Hematopoietic multipotent progenitor cell treated with erythropoietin and hydrocortisone succinate and interleukin-3 and kit ligand, for 15 days (in vitro differentiated cells): ENCODE results near the gene CCDC24.

Experiments
- DNase-seq: peaks from one replicate; pipeline ENCODE4 v3.0.0-alpha.2; 2015; ENCODE audit warnings: low spot score

CCDC24 gene

DNA sequence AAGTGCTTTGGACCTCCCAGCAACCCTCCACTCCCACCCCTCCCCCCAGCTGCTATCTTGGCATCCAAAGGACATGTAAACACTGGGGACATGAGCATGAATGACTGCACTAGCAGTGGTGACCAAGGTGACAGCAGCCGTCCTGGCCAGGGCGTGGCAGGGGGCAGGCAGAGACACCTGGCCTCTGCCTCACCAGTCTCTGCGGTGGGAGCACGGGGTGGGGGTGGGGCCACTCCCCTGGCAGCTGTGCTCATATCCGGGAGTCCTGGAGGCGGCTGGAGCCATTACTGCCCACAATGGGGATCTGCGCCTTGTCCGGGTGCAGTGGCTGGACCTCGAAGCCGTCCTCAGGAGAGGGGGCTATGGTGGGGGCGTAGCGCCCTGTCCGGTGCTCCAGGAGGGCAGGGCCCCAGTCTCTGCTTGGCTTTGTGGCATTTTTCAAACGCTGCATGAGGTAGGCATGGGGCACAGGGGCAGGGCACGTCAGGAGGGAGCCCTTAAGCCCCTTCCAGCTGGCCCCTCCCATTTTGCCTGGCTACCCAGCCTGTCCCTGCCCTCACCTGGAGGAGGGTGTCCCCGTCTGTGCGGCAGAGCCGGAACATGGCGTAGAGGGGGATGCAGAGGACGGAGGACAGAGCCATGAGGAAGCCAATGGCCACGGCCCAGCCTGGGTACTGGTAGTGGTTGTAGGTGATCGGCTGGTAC lies 6.0 kb downstream of the CCDC24 start:
- DNase-seq: no peak

DNA sequence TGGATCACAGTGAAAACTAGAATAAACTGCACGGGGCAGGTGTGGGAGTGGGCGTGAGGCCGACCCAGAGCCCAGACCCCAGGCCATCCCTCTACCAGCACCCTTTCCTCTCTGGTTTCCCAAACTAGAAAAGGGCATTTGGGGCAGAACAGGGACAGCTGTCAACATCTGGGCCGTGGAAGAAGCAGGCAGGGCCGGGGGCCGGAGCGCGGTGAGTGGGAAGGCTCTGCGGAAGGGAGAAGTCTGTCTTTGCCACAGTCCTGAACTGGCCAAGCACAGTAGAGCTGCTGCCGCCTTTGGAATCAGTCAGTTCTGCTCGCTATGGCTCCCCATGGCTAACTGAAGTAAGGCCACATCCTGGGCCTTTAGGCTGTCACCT lies 6.6 kb downstream of the CCDC24 start:
- DNase-seq: no peak

DNA sequence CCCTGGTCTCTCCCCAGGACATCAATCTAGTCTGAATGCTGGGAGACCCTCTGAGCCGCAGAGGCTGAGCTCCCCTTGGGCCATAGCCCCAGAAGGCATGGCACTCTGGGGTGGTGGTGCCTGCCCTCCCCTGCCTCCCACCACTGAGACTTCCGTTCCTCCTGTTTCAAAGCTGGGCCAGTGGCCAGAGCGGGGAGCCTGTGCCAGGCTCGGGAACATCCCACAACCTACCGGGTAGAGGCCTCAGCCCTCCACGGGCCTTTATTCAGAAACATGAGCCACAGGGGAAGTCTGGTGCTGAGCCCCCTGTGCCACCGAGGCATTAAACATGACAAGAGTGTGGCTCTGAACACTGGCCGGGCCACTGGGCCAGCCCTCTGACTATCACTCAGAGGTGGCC lies 8.1 kb downstream of the CCDC24 start:
- DNase-seq: no peak

DNA sequence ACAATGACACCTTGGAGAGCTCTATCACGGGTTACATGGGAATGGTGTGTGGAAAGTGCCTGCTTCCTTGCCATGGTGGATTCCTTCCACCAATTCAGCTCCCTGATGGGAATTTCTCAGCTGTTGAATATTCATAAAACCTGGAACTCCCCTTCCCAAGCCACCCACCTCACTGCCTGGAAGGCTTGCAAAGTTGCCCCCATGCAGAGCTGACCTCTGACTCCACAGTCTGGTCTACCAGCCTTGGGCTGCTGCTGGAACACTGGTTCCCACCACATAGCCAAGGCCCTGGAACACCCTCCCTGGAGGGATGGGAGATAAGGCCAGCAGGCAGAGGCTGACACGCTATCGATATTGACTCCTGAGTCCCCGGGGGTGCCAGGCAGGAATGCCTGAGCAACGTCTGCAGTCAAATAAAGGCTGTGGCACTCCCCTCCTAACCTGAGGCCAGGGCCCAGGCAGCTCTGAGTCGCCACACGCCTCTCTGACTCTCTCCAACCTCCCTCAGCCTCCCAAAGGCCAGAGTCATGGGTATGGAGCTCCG lies 8.8 kb downstream of the CCDC24 start:
- DNase-seq: no peak

DNA sequence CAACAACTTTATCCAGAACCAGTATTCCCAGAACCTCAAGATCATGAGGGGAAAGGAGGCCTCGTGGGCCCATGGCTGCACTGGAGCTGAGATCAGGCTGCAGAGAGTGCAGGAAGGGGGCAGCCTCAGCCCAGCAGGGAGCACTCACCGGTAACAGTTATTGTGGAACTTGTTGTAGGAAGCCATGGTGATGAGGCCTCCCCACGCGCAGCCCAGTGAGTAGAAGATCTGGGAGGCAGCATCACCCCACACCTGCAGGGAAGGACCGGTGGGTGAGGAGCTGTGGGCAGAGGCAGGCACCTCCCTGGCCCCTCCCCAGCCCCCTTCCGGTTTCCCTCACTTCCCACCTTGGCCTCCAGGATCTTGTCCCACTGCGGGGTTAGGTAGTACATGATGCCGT lies 10.8 kb downstream of the CCDC24 start:
- no peak for DNase-seq

DNA sequence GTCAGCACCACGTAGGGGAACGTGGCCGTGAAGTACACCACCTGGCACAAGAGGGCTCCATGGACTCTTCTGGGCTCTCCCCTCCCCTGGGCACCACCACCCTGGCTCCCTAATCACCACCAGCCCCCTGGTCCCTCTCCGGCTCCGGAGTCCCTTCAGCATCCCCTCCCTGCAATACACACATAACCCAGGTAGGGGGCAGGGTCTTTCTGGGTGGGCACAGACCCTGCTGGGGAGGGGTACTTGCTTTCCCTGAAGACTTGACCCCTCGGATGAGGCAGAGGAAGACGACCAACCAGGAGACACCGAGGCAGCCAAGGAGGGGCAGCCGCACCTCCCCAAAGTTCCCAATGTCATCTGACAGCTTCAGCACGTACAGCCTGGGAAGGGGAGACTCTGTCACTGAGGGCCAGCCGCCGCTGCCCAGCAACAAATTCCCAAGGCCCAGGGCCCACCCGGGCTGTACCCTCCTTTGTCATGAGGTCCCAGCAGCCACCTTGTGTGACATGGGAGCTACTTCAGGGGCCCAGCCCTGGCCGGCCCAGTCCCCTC lies 11.3 kb downstream of the CCDC24 start:
- no peak for DNase-seq

DNA sequence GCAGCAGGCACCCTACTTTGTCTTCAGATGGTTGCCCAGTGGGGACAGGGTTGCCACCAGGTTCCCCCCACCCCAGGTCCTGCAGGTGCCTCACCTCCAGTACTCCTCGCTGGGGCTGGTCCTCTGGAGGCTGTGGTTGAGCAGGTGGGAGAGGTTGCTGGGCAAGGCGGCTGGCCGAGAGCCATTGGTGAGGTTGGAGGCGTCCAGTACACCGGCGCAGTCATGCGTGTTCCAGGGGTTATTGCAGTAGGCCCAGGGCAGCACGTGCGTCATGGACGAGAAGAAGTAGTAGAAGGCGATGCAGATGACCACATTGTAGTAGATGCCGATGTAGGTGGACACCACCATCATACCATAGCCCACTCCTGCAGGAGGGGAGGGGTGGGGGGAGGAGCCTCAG lies 16.9 kb downstream of the CCDC24 start:
- no peak for DNase-seq

DNA sequence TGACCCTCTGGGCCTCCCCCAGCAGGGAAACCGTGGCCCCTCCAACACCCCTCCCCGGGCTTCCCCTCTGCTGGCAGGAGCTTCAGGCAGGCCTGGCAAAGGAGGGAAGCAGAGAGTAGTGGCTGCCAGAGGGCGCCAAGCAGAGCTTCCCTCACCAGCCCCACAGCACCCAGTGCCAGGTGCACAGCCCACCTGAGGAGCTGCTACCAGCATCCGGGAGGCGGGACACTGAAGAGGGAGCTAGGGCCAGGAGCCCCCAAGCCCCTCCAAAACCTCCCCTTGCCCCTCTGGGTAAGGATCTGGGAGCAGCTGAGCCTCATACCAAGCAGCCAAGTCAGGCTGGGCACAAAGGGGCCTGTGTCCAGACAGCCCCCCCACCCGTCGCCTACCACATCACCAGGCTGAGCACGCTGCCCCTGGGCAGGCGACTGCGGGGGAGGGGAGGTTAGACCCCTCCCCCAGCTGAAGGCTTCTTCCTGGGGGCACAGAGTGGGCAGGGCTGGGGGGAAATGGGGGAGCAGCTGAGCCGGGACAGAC lies 19.6 kb downstream of the CCDC24 start:
- DNase-seq: no peak

DNA sequence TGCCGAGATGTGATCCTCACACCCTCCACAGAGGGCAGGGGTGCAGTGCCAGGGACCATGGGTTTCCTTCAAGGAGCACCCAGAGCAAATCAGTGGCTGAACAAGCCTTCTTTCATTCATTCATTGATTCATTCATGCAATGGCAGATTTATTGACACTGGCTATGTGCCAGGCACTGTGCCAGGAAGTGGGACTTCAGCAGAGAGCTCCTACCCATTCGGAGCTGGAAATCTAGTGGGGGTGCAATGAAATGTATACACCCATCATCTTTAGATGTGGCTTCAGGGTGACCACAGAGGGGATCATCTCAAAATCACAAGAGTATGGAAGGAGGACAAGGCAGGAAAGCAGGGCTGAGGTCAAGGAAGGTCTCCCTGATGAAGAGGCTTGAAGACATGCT lies 21.0 kb downstream of the CCDC24 start:
- no peak for DNase-seq

DNA sequence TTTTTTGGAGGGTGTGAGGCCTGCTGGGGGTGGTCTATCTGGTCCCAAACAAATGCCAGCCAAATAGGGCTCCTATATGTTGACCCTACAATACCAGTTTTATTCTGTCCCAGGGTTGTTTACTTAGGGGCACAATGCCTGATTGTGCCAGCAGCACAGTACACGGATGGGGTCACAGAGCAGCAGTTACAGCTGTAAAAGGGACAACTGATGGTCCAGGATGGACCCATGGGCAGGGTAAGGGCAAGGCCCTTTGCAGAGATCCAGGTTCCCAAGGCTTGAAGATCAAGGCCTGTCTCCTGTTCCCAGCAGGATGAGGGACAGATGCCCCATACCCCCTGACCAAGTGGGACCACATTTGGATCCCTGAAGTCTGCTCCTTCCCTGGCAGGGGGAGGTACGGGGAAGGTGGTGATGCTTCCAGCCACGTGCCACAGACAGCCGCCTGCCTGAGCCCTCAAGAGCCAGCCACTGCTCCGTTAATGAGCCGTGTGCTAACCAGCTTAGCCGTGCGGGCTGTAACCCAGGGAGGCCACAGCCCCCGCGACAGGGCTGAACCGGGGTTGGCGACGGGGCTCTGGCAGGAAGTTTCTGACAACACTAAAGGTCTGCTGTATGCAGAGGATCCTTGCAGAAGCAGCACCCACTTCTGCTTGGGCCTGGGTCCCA lies 21.7 kb downstream of the CCDC24 start:
- no peak for DNase-seq

DNA sequence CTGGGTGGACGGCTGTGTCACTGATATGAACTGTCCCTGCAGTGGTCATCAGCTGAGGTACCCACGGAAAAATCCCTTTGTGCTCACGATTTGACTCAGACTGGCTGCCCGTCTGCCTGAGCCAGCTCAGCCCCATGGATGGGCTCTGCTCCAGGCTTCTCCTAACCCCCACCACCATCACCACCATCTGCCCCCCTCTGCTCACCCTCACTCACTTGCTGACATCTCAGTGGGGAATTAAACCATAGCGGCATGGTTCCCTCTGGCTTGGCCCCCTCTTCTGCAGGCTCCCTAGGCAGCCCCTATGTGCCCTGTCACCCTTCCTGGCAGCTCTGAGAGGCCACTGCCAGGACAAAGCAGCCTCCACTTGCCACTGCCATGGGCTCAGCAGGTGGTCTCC lies 22.6 kb downstream of the CCDC24 start:
- no peak for DNase-seq

DNA sequence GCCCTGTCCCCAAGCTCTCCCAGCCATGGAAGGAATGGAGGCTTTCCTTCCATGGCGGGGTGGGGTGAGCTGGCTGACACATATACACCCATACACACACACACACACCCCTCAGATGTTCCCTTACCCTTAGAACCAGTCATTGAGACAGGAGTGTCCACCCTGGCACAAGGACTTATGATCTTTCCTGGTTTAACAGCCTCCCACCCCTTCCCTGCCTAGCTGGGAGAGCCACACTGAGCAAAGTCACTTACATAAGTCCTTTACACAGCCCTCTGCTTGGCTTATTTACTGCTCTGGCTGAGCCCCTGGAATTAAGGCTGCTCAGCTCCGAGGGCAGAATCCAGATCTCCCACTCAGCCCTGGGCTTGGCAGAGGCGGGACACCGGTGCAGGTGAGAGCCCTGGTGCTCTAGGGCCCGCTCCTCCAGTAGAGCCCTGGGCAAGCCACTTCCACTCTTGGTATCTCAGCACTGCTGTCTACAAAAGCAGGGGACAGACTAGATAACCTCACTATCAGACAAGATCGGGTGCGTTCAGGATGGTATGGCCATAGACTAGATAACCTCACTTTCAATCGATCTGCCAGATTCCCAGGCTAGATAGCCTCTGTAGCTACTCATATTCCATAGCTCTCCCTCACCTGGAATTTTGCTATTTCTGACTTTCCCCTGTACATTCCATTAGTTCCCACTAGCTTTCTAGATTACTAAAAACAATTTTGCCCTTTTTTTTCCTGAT lies 23.1 kb downstream of the CCDC24 start:
- no peak for DNase-seq

DNA sequence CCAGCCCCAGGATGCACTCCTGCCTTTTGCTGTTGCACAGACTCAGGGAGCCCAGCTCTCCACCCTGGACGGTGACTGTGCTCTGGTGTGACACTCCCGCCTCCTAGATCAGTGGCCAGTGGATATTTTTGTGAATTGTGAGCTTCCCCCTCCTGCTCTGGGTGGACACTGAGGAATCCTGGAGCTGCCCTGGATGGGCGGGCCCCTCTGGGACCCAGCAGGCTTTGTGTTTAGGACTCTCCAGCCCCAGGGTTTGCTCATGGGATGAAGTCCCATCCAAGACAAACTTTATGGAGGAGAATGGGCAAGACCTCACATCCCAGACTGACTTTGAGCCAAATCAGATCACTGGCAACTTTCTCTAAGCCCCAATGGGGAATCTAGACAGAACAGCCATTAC lies 23.8 kb downstream of the CCDC24 start:
- no peak for DNase-seq

DNA sequence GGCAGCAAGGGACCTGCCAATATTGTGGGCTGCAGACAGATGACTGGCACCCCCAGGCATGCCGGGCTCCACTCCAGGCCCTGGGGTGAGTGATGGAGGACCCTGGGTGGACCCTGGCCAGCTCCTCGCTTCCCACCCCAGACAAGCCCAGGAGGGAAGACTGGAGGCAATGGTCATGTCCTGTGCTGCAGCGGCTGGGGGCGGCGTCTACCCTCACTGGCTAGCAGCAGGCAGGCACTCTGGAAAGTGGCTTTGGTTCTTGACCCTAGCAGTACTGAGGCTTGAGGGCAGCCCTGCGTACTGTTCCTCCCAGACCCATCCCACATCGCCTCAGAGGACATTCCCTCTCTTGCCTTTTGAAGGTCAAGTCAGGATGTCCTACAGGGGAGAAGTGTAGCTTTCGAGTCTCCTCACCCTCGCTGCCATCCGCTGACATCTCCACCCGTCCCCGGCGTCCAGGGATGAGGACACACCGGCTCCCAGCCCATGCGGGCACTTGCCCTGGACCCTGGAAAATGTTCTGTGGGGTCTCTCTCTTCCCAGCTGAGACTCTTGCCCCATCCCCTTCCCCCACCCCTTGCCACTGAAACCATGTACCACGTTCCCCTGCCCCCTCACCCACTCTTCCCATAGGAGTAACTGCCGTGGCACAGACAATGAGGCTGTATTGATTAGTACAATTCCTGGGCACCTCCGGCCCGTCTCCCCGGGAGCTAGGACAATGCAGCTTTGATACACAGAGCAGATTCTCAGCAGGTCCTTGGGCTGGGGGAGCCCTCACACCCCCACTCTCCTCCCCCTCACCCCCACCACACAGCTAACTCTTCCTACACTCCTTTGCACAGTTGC lies 24.9 kb downstream of the CCDC24 start:
- DNase-seq: no peak

DNA sequence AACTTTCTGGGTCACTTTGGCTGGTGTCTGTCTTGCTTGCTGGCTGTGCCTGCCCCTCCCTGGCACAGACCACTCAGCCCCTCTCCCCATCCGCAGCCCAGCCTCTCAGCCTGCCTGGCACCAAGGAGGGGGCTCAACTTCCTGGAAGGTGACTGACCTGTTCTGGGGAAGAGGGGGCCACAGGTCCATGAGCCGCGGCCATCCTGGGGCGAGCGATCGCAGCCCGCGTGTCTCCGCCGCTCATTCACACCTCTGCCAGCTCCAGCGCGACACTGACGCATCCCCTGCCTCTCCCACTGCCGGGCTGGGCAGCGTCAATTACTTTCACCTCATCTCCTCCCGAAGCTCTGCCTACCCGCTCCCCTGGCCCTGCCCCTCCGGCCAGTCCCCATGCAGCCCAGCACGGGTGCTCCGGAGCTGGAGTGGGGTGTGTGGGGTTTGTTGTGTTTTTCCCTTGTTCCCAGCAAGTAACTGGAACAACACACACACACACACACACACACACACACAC lies 25.5 kb downstream of the CCDC24 start:
- no peak for DNase-seq

DNA sequence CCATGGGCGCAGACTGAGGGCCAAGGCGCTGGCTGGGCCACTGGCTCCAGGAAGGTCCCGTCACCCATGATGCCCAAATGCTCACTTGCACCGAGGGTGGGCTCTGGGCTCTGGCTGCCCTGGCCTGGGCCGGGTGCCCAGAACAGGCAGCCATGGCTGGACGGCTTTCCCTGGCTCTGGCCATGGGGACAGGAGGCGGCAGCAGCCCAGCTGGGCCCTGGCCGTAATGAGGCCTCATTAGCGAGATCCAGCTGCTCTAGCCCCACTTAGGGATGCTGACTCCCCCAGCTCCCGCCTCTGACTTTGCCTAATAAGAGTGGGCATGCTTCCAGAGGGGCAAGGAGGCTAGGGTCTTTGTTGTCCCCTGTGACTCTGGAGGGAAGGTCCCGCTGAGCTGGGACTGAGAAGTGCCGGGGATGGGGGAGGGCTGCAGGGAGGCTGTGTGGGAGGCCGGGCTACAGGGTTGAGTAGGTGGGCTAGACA lies 28.1 kb downstream of the CCDC24 start:
- no peak for DNase-seq

DNA sequence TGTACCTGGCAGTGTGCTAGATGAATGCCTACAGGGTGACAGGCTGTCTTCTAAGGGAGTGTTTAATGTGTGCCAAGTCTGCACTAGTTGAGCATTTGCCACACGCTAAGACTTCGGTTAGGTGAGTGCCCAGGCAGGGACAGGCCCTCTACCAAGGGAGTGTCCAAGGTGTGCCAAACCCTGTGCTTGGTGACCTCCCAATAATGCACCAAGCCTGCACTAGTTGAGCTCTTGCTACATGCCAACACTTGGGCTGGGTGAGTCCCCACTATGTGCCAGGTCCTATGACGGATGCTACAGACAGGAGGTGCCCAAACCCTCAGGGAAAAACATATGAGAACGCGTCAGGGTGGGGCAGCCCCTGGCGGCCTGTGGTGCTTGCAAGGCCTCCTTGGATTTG lies 29.1 kb downstream of the CCDC24 start:
- no peak for DNase-seq

DNA sequence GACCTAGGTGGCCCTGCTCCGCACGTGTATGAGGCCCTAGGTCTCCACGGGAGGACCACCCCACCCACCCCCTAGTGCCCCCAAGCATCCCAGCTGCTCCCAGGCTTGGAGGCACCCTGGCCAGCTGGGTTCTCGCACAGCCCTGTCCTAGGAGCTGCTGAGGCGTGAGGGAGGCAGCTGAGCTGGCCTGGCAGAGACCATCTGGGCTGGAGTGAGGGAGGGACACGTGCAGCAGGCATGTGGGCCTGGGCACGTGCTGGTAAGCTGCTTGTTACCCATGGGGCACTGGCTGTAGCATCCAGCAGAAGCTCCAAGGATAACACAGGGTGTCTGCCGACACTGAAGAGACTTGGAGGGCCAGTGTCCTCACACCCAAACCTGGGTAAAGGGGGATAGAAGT lies 29.8 kb downstream of the CCDC24 start:
- DNase-seq: no peak

DNA sequence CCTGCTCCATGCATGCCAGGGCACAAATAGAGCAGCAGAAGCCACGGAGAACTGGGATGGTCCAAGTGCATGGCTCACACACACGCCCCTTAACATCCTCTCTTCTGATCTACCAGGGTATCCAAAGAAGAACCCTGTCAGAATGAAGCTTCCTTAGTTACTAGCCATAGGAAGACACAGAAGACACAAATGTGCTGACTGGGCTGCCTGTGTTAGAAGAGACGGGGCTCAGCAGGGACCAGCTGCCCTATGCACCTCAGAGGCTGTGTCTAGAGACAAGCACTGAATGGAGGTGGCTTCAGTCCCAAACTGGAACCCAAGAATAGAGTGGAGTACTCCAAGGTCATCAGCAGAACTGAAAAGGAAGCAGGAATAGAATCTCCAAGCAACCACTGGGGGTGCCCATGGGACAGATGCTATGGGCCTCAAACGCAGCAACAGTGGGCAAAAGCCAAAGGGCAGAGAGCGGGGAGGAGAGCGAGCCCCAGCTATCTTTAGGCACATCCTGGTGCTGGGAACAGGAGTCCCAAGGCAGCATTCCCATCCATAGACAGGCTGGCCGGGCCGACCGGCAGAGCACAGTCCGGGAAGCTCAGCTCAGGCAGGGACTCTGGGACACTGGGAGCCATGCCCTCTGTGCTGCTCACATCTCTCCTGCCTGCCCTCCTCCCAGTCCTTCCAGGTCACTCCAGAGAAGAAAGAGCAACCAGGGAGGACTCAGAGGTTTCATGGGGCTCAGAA lies 30.4 kb downstream of the CCDC24 start:
- DNase-seq: no peak
